Keratinocyte (primary cell): Measurements from ENCODE around the gene SMARCA2. TPM values are rescaled to one million over a fixed set of nuclear protein-coding genes. Genes with fewer than 3 reads are reported as not detected.

Experiments used
- DNase-seq: peaks from one replicate; pipeline ENCODE4 v3.0.0-alpha.2; 2011; ENCODE audit warnings: low read depth, missing footprints, low spot score
- FAIRE-seq: peaks from 2 replicates; lab custom pipeline; 2011; peaks lifted over from hg19 to GRCh38; lab: Jason Lieb, UNC
- H2AFZ ChIP-seq: 2 replicates; pipeline ENCODE4 v1.6.0; 2012; ENCODE audit warnings: low read length, control low read depth, inconsistent platforms; ENCODE audit not compliant: control insufficient read depth
- H3K27ac ChIP-seq: 2 replicates; pipeline ENCODE4 v1.5.1; 2011; ENCODE audit warnings: low read length; ENCODE audit not compliant: control insufficient read depth, insufficient read depth
- H3K27me3 ChIP-seq: 3 replicates; pipeline ENCODE4 v1.6.0; 2011; ENCODE audit warnings: low read length; ENCODE audit not compliant: control insufficient read depth, insufficient read depth; ENCODE audit errors: extremely low read depth
- H3K36me3 ChIP-seq, 2 experiments: 2 replicates in 1 of 2; 3 replicates in 1 of 2; pipeline ENCODE4 v1.5.1; 2011; ENCODE audit warnings: low read length in 2 of 2, mild to moderate bottlenecking in 1 of 2; ENCODE audit not compliant: control insufficient read depth in 2 of 2, insufficient read depth in 2 of 2; ENCODE audit errors: extremely low read depth in 1 of 2
- H3K4me1 ChIP-seq: 3 replicates; pipeline ENCODE4 v1.5.1; 2011; ENCODE audit warnings: low read length; ENCODE audit not compliant: control insufficient read depth, insufficient read depth; ENCODE audit errors: extremely low read depth
- H3K4me2 ChIP-seq: 3 replicates; pipeline ENCODE4 v1.6.0; 2011; ENCODE audit warnings: low read depth, low read length; ENCODE audit not compliant: control insufficient read depth, insufficient read depth; ENCODE audit errors: extremely low read depth
- H3K4me3 ChIP-seq, 3 experiments: fragments of 200-600 bp in 1 of 3; sonication (generic) in 1 of 3; 2 replicates in 2 of 3; 3 replicates in 1 of 3; pipeline ENCODE4 v1.5.1; 2011 to 2016; ENCODE audit warnings: low read length in 3 of 3, mild to moderate bottlenecking in 3 of 3, control low read depth in 2 of 3, inconsistent platforms in 1 of 3, low read depth in 1 of 3, mixed read lengths in 1 of 3, mixed run types in 1 of 3, moderate library complexity in 1 of 3; ENCODE audit not compliant: control insufficient read depth in 2 of 3, insufficient read depth in 2 of 3; ENCODE audit errors: extremely low read depth in 1 of 3
- H3K79me2 ChIP-seq: 2 replicates; pipeline ENCODE4 v1.6.0; 2012; ENCODE audit warnings: low read length; ENCODE audit not compliant: control insufficient read depth, insufficient read depth
- H3K9ac ChIP-seq: 3 replicates; pipeline ENCODE4 v1.6.0; 2011; ENCODE audit warnings: low read length; ENCODE audit not compliant: control insufficient read depth, insufficient read depth; ENCODE audit errors: extremely low read depth
- H3K9me1 ChIP-seq: 3 replicates; pipeline ENCODE4 v1.6.0; 2011; ENCODE audit warnings: low read length; ENCODE audit not compliant: control insufficient read depth, insufficient read depth; ENCODE audit errors: extremely low read depth
- H3K9me3 ChIP-seq: 2 replicates; pipeline ENCODE4 v1.5.1; 2012; ENCODE audit warnings: low read depth, low read length; ENCODE audit not compliant: control insufficient read depth
- H4K20me1 ChIP-seq: 3 replicates; pipeline ENCODE4 v1.6.0; 2011; ENCODE audit warnings: low read length; ENCODE audit not compliant: control insufficient read depth, insufficient read depth; ENCODE audit errors: extremely low read depth
- CTCF ChIP-seq, 3 experiments: IDR thresholded peaks in 1 of 3; conservative IDR thresholded peaks in 1 of 3; optimal IDR thresholded peaks in 1 of 3; 2 replicates in 2 of 3; 3 replicates in 1 of 3; pipeline versions ENCODE3 to v1.5.1; 2011; ENCODE audit warnings: low read length in 3 of 3, mild to moderate bottlenecking in 3 of 3, moderate library complexity in 2 of 3, control low read depth in 1 of 3, inconsistent platforms in 1 of 3; ENCODE audit not compliant: insufficient read depth in 2 of 3; ENCODE audit errors: extremely low read depth in 1 of 3
- EZH2 ChIP-seq: IDR thresholded peaks from one replicate; pipeline ENCODE4 v1.6.1; 2012; ENCODE audit warnings: inconsistent platforms, mild to moderate bottlenecking, low read length, moderate library complexity
- dilution Hi-C: fragments of 300-500 bp; cut with MboI; formaldehyde crosslinking; loops from one replicate; pipeline ENCODE4 v1.7.0; 2020; ENCODE audit warnings: low sequenced_read_pairs; ENCODE audit not compliant: extremely low pct_ligation_motif_present
- polyA plus RNA-seq, 5 experiments: library from polyadenylated mRNA; depleted of rRNA in 3 of 5; stranded (reverse) in 3 of 5; stranded (forward) in 1 of 5; unstranded in 1 of 5; fragments of >200 nt; gene quantifications; 1 replicate in 1 of 5; 2 replicates in 3 of 5; 3 replicates in 1 of 5; pipeline versions ENCODE4 v1.2.1 to v1.2.3, GENCODE V29; 2011 to 2012; ENCODE audit warnings: missing spikeins in 2 of 5, low read depth in 1 of 5, low replicate concordance in 1 of 5

SMARCA2 gene
- polyA plus RNA-seq, 1 donor (not counting 4 experiments of a cell fraction or from before 2014, with no cell fraction given), result 39.0 TPM

- no peak overlapping the region for H3K4me3 ChIP-seq
- H3K27ac ChIP-seq, result no peak overlapping the region
- H3K9ac ChIP-seq, result no peak overlapping the region
- FAIRE-seq (no peak), DNase-seq (no peak)
- H3K27me3 ChIP-seq, result no peaks in the 10 kb centered on the region
- no peaks in the 10 kb centered on the region for H3K36me3 ChIP-seq
- H2AFZ ChIP-seq, result no peak overlapping the region
- dilution Hi-C loops, result no loop called here
- H4K20me1 ChIP-seq, result no peaks in the 10 kb centered on the region
- H3K79me2 ChIP-seq, result no peaks in the 10 kb centered on the region
- no peaks in the 10 kb centered on the region for H3K9me1 ChIP-seq
- H3K9me3 ChIP-seq, result no peaks in the 10 kb centered on the region
- no peak for TF ChIP-seq CTCF (optimal IDR thresholded peaks at IDR 0.05 in 1 of 3, IDR thresholded peaks at IDR 0.05 in 1 of 3, conservative IDR thresholded peaks at IDR 0.05 in 1 of 3; ENCODE audit: extremely low read depth in 1 of 3, insufficient read depth in 2 of 3, low read length in 3 of 3)
- TF ChIP-seq EZH2, result no peak
- no peak overlapping the region for H3K4me2 ChIP-seq
- H3K4me1 ChIP-seq, result no peaks in the 10 kb centered on the region
Observed at GRCh38 chr9:1972672-1973071, 42.5 kb upstream of the SMARCA2 start.

GRCh38 chr9:1977026-1977425 lies 38.1 kb upstream of the SMARCA2 start:
- no peaks in the 10 kb centered on the region for H4K20me1 ChIP-seq
- no peak overlapping the region for H2AFZ ChIP-seq
- no peaks in the 10 kb centered on the region for H3K79me2 ChIP-seq
- no peak overlapping the region for H3K27ac ChIP-seq
- no peaks in the 10 kb centered on the region for H3K27me3 ChIP-seq
- dilution Hi-C loops, result no loop called here
- H3K9ac ChIP-seq, result no peak overlapping the region
- H3K4me3 ChIP-seq, result no peak overlapping the region
- no peak for DNase-seq
- no peak for TF ChIP-seq CTCF (optimal IDR thresholded peaks at IDR 0.05 in 1 of 3, IDR thresholded peaks at IDR 0.05 in 1 of 3, conservative IDR thresholded peaks at IDR 0.05 in 1 of 3; ENCODE audit: extremely low read depth in 1 of 3, insufficient read depth in 2 of 3, low read length in 3 of 3)
- H3K9me3 ChIP-seq, result no peaks in the 10 kb centered on the region
- no peaks in the 10 kb centered on the region for H3K9me1 ChIP-seq
- no peak for FAIRE-seq
- H3K4me2 ChIP-seq, result no peak overlapping the region
- peaks cover 4% of the 10 kb centered on the region for H3K4me1 ChIP-seq
- no peaks in the 10 kb centered on the region for H3K36me3 ChIP-seq
